Hematopoietic multipotent progenitor cell treated with erythropoietin and hydrocortisone succinate and interleukin-3 and kit ligand, for 8 days (in vitro differentiated cells): Measurements from ENCODE around the gene MPDU1.
A peak's percentile ranks its signal among the peaks of the same experiment; 100 is the strongest.

ENCODE experiments used
- DNase-seq: peaks from one replicate; pipeline ENCODE4 v3.0.0-alpha.2; 2015

Gene MPDU1

DNA sequence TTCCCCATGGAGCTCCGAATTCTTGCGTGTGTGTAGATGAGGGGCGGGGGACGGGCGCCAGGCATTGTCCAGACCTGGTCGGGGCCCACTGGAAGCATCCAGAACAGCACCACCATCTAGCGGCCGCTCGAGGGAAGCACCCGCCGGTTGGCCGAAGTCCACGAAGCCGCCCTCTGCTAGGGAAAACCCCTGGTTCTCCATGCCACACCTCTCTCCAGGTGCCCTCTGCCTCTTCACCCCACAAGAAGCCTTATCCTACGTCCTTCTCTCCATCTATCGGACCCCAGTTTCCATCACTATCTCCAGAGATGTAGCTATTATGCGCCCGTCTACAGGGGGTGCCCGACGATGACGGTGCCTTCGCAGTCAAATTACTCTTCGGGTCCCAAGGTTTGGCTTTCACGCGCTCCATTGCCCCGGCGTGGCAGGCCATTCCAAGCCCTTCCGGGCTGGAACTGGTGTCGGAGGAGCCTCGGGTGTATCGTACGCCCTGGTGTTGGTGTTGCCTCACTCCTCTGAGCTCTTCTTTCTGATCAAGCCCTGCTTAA lies 22.6 kb upstream of the MPDU1 start:
- DNase-seq: peak; percentile 86

DNA sequence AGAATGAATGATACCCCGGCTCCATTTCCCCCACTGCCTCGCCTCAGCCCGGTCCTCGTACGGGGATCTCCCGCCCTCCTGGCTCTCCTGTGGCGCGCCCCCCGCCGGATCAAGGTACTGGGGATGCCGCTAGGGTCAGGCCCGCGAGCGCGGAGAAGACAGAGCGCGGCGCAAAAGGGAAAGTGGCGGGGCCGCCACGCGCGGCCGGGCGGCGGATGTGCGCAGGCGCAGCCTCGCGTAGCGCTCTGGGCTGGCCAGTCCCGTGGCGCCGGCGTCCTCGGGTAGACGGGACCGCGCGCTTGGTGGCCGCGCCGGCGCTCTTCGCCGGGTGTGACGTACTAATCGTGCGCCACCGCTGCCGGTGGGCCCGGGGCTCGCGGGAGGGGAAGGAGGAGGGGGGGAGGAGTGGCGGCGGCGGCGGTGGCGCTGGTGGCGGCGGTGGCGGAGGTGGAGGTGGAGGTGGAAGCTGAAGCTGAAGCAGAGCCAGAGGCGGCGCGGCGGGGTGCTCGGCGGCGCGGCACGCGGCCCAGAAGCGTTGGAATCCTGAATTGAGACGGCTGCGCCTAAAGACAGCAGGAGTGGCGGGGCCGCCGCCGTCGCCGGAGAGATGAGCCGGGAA lies 22.0 kb upstream of the MPDU1 start, which contains the start of gene SENP3:
Gene SENP3, plus strand, starts transcription at position 331 of the 619 bp plus-strand sequence. CDS start 1,158 bp downstream, outside the sequence.
- peak; percentile 88 for DNase-seq

- no peak for DNase-seq
Measured at GRCh38 chr17:7562208-7562605, 21.4 kb upstream of the MPDU1 start.

- no peak for DNase-seq
Measured at GRCh38 chr17:7563115-7563869, 20.4 kb upstream of the MPDU1 start.

DNA sequence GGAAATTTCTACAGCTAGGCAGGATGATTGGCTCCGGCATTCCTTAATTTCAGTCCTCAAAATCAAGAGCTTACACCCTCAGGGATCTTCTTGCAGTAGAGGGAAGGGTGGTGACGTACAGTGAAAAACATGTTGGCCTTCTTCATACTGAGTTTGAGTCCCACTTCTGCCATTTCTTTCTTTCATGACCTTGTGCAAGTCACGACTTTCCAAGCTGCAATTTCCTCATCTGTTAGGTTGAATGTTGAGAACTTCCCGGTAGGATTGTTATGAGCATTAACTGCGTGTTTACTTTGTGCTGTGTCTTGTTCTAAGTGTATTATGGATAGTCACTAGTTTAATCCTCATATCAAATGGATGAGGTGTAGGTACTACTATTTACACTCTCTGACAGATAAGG lies 14.1 kb upstream of the MPDU1 start:
- no peak for DNase-seq

DNA sequence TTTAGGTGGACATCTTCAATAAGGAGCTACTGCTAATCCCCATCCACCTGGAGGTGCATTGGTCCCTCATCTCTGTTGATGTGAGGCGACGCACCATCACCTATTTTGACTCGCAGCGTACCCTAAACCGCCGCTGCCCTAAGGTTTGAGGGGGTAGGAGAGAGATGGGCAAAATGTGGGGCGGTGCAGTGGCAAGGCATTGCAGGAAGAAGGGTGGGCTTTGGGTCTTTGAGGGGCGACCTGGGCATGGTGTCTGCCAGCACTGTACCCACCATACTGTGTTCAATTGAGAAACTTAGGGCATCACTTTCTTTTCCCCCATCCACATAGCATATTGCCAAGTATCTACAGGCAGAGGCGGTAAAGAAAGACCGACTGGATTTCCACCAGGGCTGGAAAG lies 13.3 kb upstream of the MPDU1 start:
- DNase-seq: no peak

DNA sequence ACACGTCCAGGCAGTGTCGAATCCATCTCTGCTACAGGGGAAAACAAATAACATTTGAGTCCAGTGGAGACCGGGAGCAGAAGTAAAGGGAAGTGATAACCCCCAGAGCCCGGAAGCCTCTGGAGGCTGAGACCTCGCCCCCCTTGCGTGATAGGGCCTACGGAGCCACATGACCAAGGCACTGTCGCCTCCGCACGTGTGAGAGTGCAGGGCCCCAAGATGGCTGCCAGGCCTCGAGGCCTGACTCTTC lies 11.4 kb upstream of the MPDU1 start:
- DNase-seq: no peak

DNA sequence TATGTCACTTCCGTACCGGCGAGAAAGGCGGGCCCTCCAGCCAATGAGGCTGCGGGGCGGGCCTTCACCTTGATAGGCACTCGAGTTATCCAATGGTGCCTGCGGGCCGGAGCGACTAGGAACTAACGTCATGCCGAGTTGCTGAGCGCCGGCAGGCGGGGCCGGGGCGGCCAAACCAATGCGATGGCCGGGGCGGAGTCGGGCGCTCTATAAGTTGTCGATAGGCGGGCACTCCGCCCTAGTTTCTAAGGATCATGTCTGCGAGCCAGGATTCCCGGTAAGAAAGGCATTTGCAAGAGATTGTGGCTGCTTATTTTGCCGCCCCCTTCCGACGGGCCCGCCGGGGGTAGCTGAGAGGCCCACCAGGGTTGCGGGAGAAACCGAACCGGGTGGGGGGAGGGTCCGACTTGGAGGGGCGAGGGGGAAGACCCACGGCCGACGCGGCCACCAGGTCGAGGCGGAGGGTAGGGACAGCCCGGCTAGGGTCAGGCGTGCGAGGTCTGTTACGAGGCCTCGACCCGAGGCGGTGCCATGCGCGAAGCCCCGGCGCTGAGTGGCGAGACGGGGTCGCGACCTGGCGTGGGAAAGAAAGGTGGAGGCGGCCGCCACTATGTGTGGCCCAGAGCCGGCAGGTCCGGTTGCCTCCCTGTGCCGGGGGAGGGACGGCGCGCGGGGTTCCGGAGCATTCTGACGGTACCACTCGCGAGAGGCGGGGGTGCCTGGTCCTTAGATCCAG lies 10.9 kb upstream of the MPDU1 start:
- DNase-seq: peak; percentile 100

DNA sequence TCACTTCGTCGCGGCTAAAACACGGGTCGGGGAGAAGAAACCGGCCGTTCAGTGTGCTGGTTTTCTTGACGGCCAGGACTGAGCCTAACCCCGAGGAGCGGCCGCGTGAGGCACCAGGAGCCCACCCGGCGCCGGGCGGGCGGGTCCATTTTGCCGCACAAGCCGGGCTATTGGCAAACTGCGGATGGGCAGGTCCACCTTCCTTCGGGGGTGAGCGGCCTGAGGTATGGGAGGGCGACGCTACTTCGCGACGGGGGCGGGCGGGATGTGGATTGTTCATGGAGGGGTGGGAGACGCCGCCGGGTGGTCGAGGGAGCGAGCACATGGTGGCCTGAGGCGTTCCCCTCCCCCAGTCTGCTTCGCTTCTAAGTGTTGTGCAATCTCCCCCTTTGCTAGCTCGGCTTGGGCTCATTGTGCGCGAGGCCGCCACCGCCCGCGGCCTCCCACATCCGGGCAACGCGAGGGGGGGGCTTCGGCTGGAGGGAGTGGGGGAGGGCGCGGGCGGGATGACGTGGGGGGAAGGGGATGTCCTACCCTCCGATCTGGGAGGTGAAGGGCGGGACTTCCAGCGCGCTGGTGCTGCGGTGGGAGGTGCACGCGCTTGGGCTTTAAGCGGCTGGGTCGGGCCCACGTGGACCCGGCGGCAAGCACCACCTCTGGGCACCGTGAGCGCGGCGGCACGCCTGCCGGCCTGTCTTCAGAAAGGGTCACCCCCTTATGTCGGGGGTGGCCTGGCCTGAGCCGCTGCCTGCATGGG lies 10.2 kb upstream of the MPDU1 start:
- DNase-seq: peak; percentile 89

- no peak for DNase-seq
Measured at GRCh38 chr17:7574176-7574953, 9.3 kb upstream of the MPDU1 start.

GRCh38 chr17:7575481-7575883 lies 8.2 kb upstream of the MPDU1 start:
- DNase-seq: no peak

- DNase-seq: no peak
Measured at GRCh38 chr17:7575959-7576358, 7.7 kb upstream of the MPDU1 start.

- no peak for DNase-seq
Measured at GRCh38 chr17:7576432-7576937, 7.2 kb upstream of the MPDU1 start.

DNA sequence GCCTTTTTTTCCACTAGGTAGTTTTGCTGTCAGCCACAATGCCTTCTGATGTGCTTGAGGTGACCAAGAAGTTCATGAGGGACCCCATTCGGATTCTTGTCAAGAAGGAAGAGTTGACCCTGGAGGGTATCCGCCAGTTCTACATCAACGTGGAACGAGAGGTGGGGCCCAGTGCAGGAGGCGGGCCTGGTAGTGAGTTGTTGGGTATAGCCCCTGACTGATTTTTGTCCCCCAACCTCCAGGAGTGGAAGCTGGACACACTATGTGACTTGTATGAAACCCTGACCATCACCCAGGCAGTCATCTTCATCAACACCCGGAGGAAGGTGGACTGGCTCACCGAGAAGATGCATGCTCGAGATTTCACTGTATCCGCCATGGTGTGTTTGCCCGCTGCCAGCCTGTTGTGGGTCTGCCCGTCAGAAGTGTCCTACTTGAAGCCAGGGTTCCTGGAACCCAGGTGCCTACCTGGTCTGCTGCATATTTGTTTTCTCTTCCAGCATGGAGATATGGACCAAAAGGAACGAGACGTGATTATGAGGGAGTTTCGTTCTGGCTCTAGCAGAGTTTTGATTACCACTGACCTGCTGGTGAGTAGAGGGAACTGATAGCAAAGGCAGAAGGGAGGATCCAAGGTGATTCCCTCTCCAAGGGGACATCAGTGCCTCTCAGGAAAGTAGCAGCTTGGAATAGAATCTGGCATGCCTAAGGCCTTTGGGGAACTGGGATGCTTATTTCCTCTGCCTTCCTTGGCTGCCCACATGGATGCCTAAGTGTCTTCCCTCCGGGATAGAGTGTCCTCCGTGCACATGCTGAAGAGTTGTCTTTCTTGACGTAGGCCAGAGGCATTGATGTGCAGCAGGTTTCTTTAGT lies 6.1 kb upstream of the MPDU1 start:
- no peak for DNase-seq

- peak; percentile 87 for DNase-seq
Measured at GRCh38 chr17:7579001-7579833, 4.4 kb upstream of the MPDU1 start, which contains the start of gene CD68. CD68 (plus strand) TSS chr17:7579638; CDS start chr17:7579678, 40 bp downstream.

DNA sequence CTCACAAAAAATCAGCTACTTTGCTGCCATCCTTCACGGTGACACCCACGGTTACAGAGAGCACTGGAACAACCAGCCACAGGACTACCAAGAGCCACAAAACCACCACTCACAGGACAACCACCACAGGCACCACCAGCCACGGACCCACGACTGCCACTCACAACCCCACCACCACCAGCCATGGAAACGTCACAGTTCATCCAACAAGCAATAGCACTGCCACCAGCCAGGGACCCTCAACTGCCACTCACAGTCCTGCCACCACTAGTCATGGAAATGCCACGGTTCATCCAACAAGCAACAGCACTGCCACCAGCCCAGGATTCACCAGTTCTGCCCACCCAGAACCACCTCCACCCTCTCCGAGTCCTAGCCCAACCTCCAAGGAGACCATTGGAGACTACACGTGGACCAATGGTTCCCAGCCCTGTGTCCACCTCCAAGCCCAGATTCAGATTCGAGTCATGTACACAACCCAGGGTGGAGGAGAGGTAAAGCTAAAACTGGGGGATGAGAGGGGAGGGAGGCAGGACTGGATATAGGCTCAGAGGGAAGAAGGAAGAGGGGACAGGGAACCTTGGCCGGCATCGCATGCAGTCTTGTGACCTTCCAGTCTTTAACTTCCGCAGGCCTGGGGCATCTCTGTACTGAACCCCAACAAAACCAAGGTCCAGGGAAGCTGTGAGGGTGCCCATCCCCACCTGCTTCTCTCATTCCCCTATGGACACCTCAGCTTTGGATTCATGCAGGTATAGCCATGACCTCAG lies 3.6 kb upstream of the MPDU1 start:
- DNase-seq: peak; percentile 56

GRCh38 chr17:7580604-7581575 lies 2.8 kb upstream of the MPDU1 start:
- peak; percentile 82 for DNase-seq
